Measurements from ENCODE around the gene CPEB2.
"Not testable (repeated sequence)": the region's sequence is repeated elsewhere in the genome, so short reads cannot be mapped to it uniquely, and the experiment has no call there.

DNA sequence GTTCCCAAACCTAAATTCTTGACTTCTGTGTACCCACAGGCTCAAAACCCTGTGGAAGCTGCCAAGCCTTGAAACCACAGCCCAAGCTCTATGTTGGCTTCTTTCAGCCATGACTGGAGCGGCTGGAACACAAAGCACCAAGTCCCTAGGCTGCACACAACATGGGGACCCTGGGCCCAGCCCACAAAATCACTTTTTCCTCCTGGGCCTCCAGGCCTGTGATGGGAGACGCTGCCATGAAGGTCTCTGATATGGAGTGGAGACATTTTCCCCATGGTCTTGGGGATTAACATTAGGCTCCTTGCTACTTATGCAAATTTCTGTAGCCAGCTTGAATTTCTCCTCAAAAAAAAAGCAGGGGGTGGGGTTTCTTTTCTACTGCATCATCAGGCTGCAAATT is 84.0 kb downstream of the CPEB2 start:
- TF ChIP-seq, protein P1, sequence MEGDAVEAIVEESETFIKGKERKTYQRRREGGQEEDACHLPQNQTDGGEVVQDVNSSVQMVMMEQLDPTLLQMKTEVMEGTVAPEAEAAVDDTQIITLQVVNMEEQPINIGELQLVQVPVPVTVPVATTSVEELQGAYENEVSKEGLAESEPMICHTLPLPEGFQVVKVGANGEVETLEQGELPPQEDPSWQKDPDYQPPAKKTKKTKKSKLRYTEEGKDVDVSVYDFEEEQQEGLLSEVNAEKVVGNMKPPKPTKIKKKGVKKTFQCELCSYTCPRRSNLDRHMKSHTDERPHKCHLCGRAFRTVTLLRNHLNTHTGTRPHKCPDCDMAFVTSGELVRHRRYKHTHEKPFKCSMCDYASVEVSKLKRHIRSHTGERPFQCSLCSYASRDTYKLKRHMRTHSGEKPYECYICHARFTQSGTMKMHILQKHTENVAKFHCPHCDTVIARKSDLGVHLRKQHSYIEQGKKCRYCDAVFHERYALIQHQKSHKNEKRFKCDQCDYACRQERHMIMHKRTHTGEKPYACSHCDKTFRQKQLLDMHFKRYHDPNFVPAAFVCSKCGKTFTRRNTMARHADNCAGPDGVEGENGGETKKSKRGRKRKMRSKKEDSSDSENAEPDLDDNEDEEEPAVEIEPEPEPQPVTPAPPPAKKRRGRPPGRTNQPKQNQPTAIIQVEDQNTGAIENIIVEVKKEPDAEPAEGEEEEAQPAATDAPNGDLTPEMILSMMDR (IDR thresholded peaks at IDR 0.05), result not testable (repeated sequence)
- TF ChIP-seq ZFX (IDR thresholded peaks at IDR 0.05; ENCODE audit: borderline replicate concordance), result not testable (repeated sequence)
